ENCODE results near the gene GLT1D1.

The GLT1D1 gene

DNA sequence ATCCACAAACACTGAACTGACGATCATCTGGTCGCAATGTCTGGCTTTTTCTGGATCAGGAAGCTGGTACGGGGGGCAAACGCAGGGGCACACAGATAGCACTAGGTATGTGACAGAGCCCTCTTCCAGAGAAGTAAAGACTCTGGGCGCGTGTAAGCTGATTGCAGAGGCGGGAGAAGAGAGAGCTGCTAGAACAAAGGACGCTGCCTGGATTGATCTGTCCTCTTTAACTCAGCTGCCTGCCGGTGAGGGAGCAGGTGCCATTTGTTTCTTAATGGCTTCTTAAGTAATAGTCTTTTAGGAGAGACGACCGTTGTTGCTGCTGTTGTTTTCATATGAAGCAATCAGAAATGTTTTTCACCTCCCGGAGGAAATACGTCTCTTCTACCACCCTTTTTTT, 77.3 kb downstream of the GLT1D1 start:
- no peaks in the 10 kb centered on the region for H3K27me3 ChIP-seq (ENCODE audit: control insufficient read depth, insufficient read depth, low read length)
- no peak overlapping the region for H3K4me2 ChIP-seq (ENCODE audit: low read length)
- no peak overlapping the region for H3K9ac ChIP-seq (ENCODE audit: low read depth, low read length)
- H3K36me3 ChIP-seq (ENCODE audit: insufficient read depth, low read length) = no peaks in the 10 kb centered on the region
- H3K4me1 ChIP-seq (ENCODE audit: control insufficient read depth, insufficient read depth, low read length) = no peaks in the 10 kb centered on the region
- H3K4me3 ChIP-seq (ENCODE audit: low read length) = no peak overlapping the region
- peaks cover 14% of the 10 kb centered on the region for H3K9me3 ChIP-seq (replicated peaks; ENCODE audit: low read length)

DNA sequence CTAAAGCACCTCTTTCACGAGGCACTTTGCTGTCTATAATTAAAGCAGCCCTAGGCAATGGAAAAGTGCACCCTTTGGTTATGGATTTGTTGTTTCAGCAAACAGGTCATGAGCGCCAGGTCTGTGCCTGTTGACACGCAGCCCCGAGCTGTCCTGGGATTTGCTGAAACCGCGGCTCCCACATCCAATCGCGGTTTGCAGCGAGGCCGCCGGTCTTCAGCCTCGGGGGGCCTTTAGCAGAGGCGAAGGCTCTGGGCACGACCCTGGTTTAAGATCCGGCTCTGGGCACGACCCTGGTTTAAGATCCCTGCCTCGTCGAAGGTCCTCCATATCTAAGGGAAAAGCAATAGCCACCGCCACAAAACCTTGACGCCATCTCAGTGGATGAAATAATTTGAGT, 79.2 kb downstream of the GLT1D1 start:
- Histone ChIP-seq H3K36me3 (ENCODE audit: insufficient read depth, low read length) (no peaks in the 10 kb centered on the region), H3K9ac (ENCODE audit: low read depth, low read length) (no peak overlapping the region), H3K4me3 (ENCODE audit: low read length) (no peak overlapping the region)

DNA sequence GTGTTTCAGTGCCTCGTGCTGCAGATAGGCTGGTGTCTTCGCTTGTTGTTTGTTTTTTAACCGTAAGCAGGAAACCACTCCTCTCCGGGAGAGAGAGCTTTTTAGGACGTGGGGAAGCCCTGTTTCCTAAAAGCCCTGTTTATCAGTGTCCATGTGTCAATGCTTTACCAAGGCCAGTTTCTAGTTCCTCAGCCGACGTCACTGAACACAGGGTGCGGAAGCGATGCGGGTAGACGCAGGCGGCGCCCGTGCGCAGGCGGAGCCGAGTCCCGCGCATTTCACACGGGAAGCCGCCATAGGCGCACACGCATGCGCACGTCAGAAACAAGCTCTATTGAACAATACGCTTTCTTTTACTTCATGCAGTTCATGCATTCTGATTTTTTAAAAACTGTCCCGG, 79.8 kb downstream of the GLT1D1 start:
- no peaks in the 10 kb centered on the region for H3K4me1 ChIP-seq (ENCODE audit: control insufficient read depth, insufficient read depth, low read length)
- H3K27me3 ChIP-seq (ENCODE audit: control insufficient read depth, insufficient read depth, low read length) = no peaks in the 10 kb centered on the region
- peaks cover 14% of the 10 kb centered on the region for H3K9me3 ChIP-seq (replicated peaks; ENCODE audit: low read length)
- no peak overlapping the region for H3K4me2 ChIP-seq (ENCODE audit: low read length)
- H3K9ac ChIP-seq (ENCODE audit: low read depth, low read length) = no peak overlapping the region
- no peaks in the 10 kb centered on the region for H3K36me3 ChIP-seq (ENCODE audit: insufficient read depth, low read length)
- no peak overlapping the region for H3K4me3 ChIP-seq (ENCODE audit: low read length)

More for the DNA sequence above, 79.2 kb downstream of the GLT1D1 start:
- H3K27me3 ChIP-seq (ENCODE audit: control insufficient read depth, insufficient read depth, low read length) = no peaks in the 10 kb centered on the region
- H3K9me3 ChIP-seq (replicated peaks; ENCODE audit: low read length) = peaks cover 14% of the 10 kb centered on the region
- H3K4me2 ChIP-seq (ENCODE audit: low read length) = no peak overlapping the region
- no peaks in the 10 kb centered on the region for H3K4me1 ChIP-seq (ENCODE audit: control insufficient read depth, insufficient read depth, low read length)

- no peaks in the 10 kb centered on the region for H3K4me1 ChIP-seq (ENCODE audit: control insufficient read depth, insufficient read depth, low read length)
- no peak overlapping the region for H3K4me3 ChIP-seq (ENCODE audit: low read length)
- no peak overlapping the region for H3K4me2 ChIP-seq (ENCODE audit: low read length)
- no peak overlapping the region for H3K9ac ChIP-seq (ENCODE audit: low read depth, low read length)
- H3K27me3 ChIP-seq (ENCODE audit: control insufficient read depth, insufficient read depth, low read length) = no peaks in the 10 kb centered on the region
- peaks cover 14% of the 10 kb centered on the region for H3K9me3 ChIP-seq (replicated peaks; ENCODE audit: low read length)
- H3K36me3 ChIP-seq (ENCODE audit: insufficient read depth, low read length) = no peaks in the 10 kb centered on the region
Observed at GRCh38 chr12:128933926-128934325, 80.6 kb downstream of the GLT1D1 start.

DNA sequence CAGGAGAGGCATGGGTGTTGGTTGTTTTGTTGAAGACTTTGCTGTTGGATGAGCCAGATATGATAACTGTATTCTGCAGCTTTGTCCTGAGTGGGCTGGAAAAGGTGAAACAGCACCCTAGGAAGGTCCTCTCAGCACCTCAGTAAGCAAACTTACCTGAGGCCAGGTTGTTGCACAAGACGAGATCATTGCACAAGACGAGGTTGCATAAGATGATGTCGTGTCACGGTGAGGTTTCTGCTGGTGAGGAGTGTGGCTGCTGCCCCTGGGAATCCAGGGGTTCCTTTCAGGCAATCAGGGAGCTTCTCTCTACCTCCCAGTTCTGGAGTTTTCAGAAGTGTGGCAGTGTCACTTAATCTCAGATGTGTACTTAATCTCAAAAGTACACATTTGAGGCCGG, 85.6 kb downstream of the GLT1D1 start:
- H3K9ac ChIP-seq (ENCODE audit: low read depth, low read length) = no peak overlapping the region
- H3K4me1 ChIP-seq (ENCODE audit: control insufficient read depth, insufficient read depth, low read length) = no peaks in the 10 kb centered on the region
- no peaks in the 10 kb centered on the region for H3K27me3 ChIP-seq (ENCODE audit: control insufficient read depth, insufficient read depth, low read length)
- H3K4me3 ChIP-seq (ENCODE audit: low read length) = no peak overlapping the region
- H3K36me3 ChIP-seq (ENCODE audit: insufficient read depth, low read length) = no peaks in the 10 kb centered on the region
- no peaks in the 10 kb centered on the region for H3K9me3 ChIP-seq (replicated peaks; ENCODE audit: low read length)
- no peak overlapping the region for H3K4me2 ChIP-seq (ENCODE audit: low read length)

DNA sequence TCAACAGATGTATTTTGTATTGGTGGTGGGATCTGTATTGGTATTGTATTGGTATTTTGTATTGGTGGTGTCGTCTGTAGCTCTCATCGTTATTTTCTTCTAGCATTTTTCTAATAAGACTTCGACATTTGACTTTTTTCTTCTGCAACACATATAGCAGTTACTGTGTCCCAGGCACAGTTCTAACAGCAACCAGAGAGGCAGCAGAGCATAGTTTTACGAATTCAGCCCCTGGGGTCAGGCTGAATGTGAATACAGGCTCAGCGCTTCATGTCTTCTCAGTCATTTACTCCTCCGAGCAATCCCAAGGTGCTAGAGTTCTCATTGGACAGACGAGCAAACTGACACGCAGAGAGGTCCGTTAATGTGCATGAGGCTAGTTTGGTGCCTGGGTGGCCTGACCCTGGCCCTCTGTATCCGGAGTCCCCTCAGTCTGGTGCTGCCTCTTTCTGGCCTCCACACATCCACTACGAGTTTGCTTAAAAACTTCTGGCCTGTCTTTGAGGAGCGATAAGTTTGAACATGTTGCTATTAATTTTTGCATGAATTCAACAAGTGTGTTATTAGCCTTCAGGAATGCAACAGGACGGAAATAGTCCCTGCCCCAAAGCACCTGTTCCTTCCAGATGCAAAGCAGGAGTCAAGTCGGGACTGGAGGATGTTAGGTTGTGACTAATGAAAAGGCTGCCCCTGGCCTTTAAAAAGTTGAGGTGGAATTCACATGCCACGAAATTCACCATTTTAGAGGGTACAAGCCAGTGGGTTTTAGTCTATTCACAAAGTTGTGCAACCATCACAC, 87.0 kb downstream of the GLT1D1 start:
- H3K4me2 ChIP-seq (ENCODE audit: low read length) = no peak overlapping the region
- no peaks in the 10 kb centered on the region for H3K27me3 ChIP-seq (ENCODE audit: control insufficient read depth, insufficient read depth, low read length)
- no peaks in the 10 kb centered on the region for H3K9me3 ChIP-seq (replicated peaks; ENCODE audit: low read length)
- no peaks in the 10 kb centered on the region for H3K4me1 ChIP-seq (ENCODE audit: control insufficient read depth, insufficient read depth, low read length)
- H3K9ac ChIP-seq (ENCODE audit: low read depth, low read length) = no peak overlapping the region
- no peak overlapping the region for H3K4me3 ChIP-seq (ENCODE audit: low read length)
- H3K36me3 ChIP-seq (ENCODE audit: insufficient read depth, low read length) = no peaks in the 10 kb centered on the region

DNA sequence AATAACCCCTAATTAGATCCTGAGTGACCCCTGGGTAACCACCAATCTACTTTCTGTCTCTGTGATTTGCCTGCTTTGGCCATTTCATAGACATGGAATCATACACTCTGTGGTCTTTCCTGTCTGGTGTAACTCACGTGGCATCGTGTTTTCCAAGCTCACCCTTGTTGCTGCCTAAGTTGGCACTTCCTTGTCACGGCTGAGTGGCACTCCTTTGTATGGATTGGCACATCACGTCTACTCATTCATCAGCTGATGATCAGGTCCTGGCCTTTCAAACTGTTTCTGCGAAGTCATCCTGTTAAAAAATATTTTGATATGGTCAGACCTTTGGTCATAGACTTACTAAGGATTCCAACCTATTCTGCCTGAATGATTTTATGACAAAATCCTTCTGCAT, 87.7 kb downstream of the GLT1D1 start:
- no peak overlapping the region for H3K4me2 ChIP-seq (ENCODE audit: low read length)

DNA sequence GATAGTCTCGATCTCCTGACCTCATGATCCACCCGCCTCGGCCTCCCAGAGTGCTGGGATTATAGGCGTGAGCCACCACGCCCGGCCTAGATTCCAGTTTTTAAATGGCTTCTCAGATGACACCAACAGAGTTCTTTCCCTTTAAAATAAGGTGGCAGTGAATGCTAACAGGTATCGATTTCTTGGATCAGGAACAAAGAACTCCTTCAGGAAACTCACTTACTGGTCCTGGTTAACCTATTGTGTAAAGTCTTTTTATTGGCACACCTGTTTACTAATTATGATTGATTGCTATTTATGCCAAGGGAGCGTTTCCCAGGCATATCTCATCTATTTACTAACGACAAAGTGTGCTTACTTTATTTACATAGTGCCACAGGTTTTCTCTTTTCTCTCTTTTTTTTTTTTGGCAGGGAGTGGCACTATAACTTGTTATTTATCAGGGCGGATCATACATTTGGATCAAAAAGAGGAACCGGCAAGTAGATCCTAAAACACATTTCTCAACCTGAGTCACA, 89.7 kb downstream of the GLT1D1 start:
- peaks cover 5% of the 10 kb centered on the region for H3K9me3 ChIP-seq (replicated peaks; ENCODE audit: low read length)
- H3K4me3 ChIP-seq (ENCODE audit: low read length) = no peak overlapping the region
- no peaks in the 10 kb centered on the region for H3K4me1 ChIP-seq (ENCODE audit: control insufficient read depth, insufficient read depth, low read length)
- H3K9ac ChIP-seq (ENCODE audit: low read depth, low read length) = no peak overlapping the region
- no peaks in the 10 kb centered on the region for H3K27me3 ChIP-seq (ENCODE audit: control insufficient read depth, insufficient read depth, low read length)
- H3K4me2 ChIP-seq (ENCODE audit: low read length) = no peak overlapping the region
- no peaks in the 10 kb centered on the region for H3K36me3 ChIP-seq (ENCODE audit: insufficient read depth, low read length)

More for the DNA sequence above, 87.7 kb downstream of the GLT1D1 start:
- no peak overlapping the region for H3K4me3 ChIP-seq (ENCODE audit: low read length)
- H3K9ac ChIP-seq (ENCODE audit: low read depth, low read length) = no peak overlapping the region
- H3K4me1 ChIP-seq (ENCODE audit: control insufficient read depth, insufficient read depth, low read length) = no peaks in the 10 kb centered on the region
- no peaks in the 10 kb centered on the region for H3K36me3 ChIP-seq (ENCODE audit: insufficient read depth, low read length)
- no peaks in the 10 kb centered on the region for H3K27me3 ChIP-seq (ENCODE audit: control insufficient read depth, insufficient read depth, low read length)
- peaks cover 5% of the 10 kb centered on the region for H3K9me3 ChIP-seq (replicated peaks; ENCODE audit: low read length)

DNA sequence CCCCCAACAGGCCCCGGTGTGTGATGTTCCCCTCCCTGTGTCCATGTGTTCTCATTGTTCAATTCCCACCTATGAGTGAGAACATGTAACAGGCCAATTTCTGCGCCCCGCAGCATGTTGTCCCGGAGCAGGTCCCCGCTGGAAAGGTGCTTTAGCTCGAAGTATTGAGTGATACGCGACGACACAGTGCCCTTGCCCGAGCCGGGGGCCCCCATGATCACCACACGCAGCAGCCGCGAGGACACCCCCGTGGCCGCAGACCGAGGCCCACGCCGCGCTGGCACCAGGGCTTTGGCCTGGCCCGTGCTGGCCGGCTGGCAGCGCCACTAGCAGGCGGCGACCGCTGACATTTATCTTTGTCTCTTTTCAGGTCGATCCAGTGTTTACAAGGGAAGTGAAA, 91.7 kb downstream of the GLT1D1 start:
- no peaks in the 10 kb centered on the region for H3K36me3 ChIP-seq (ENCODE audit: insufficient read depth, low read length)
- no peak overlapping the region for H3K9ac ChIP-seq (ENCODE audit: low read depth, low read length)
- no peaks in the 10 kb centered on the region for H3K27me3 ChIP-seq (ENCODE audit: control insufficient read depth, insufficient read depth, low read length)
- no peak overlapping the region for H3K4me3 ChIP-seq (ENCODE audit: low read length)
- peaks cover 8% of the 10 kb centered on the region for H3K9me3 ChIP-seq (replicated peaks; ENCODE audit: low read length)
- H3K4me1 ChIP-seq (ENCODE audit: control insufficient read depth, insufficient read depth, low read length) = no peaks in the 10 kb centered on the region
- no peak overlapping the region for H3K4me2 ChIP-seq (ENCODE audit: low read length)

- no peak overlapping the region for H3K4me2 ChIP-seq (ENCODE audit: low read length)
- H3K27me3 ChIP-seq (ENCODE audit: control insufficient read depth, insufficient read depth, low read length) = no peaks in the 10 kb centered on the region
- no peak overlapping the region for H3K4me3 ChIP-seq (ENCODE audit: low read length)
- no peaks in the 10 kb centered on the region for H3K4me1 ChIP-seq (ENCODE audit: control insufficient read depth, insufficient read depth, low read length)
- no peak overlapping the region for H3K9ac ChIP-seq (ENCODE audit: low read depth, low read length)
- no peaks in the 10 kb centered on the region for H3K36me3 ChIP-seq (ENCODE audit: insufficient read depth, low read length)
- H3K9me3 ChIP-seq (replicated peaks; ENCODE audit: low read length) = peaks cover 12% of the 10 kb centered on the region
Observed at GRCh38 chr12:128947209-128947608, 93.9 kb downstream of the GLT1D1 start.

GRCh38 chr12:128949086-128949485, 95.8 kb downstream of the GLT1D1 start:
- H3K4me3 ChIP-seq (ENCODE audit: low read length) = no peak overlapping the region
- H3K4me2 ChIP-seq (ENCODE audit: low read length) = no peak overlapping the region
- no peak overlapping the region for H3K9ac ChIP-seq (ENCODE audit: low read depth, low read length)
- no peaks in the 10 kb centered on the region for H3K4me1 ChIP-seq (ENCODE audit: control insufficient read depth, insufficient read depth, low read length)
- H3K9me3 ChIP-seq (replicated peaks; ENCODE audit: low read length) = peaks cover 12% of the 10 kb centered on the region
- no peaks in the 10 kb centered on the region for H3K36me3 ChIP-seq (ENCODE audit: insufficient read depth, low read length)
- H3K27me3 ChIP-seq (ENCODE audit: control insufficient read depth, insufficient read depth, low read length) = no peaks in the 10 kb centered on the region

GRCh38 chr12:128951448-128951847, 98.2 kb downstream of the GLT1D1 start:
- Histone ChIP-seq H3K4me2 (ENCODE audit: low read length) (no peak overlapping the region), H3K27me3 (ENCODE audit: control insufficient read depth, insufficient read depth, low read length) (no peaks in the 10 kb centered on the region)

More at GRCh38 chr12:128951448-128951847, 98.2 kb downstream of the GLT1D1 start:
- H3K4me1 ChIP-seq (ENCODE audit: control insufficient read depth, insufficient read depth, low read length) = no peaks in the 10 kb centered on the region
- H3K36me3 ChIP-seq (ENCODE audit: insufficient read depth, low read length) = no peaks in the 10 kb centered on the region
- H3K9me3 ChIP-seq (replicated peaks; ENCODE audit: low read length) = peaks cover 7% of the 10 kb centered on the region
- H3K9ac ChIP-seq (ENCODE audit: low read depth, low read length) = no peak overlapping the region
- no peak overlapping the region for H3K4me3 ChIP-seq (ENCODE audit: low read length)

All from skeletal muscle satellite cell (primary cell).